Measurements from ENCODE around the gene MRPL38.
"Not testable (repeated sequence)": the region's sequence is repeated elsewhere in the genome, so short reads cannot be mapped to it uniquely, and the experiment has no call there.

Gene MRPL38

DNA sequence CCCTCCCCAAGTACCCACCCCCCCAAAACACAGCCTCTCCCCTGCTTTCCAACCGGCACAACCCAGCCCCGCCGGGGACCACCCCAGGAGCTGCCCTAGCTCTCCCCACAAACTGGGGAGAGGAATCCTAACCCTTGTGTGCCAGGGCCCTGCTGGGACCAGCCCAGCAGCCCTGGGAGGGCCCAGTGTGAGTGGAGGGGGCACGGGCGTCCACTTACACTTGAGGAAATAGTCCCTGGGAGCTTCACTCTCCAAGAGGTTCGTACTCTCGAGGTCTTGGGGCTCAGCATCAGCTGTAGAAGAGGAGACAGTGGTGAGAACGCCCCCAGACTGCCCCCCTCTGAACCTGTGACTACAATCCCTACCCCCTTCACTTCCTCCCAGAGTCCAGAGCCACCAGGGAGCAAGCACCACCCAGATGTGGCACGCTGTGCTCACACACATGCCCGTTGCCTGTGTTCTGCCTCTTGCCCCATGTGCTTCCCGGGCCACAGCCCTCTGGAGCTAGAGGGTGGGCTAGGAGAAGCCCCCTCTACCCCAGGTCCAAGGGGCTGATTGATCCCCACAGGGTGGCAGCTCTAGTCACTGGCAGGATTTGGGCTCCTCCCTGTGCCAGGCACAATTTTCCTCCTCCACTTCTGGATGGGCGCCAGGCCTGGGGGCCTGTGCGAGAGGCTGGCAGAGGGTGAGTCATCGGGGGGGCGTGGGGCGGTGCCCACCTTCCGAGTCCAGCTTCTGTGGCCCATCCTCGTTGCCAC is 29.3 kb downstream of the MRPL38 start:
- no peak for DNase-seq

DNA sequence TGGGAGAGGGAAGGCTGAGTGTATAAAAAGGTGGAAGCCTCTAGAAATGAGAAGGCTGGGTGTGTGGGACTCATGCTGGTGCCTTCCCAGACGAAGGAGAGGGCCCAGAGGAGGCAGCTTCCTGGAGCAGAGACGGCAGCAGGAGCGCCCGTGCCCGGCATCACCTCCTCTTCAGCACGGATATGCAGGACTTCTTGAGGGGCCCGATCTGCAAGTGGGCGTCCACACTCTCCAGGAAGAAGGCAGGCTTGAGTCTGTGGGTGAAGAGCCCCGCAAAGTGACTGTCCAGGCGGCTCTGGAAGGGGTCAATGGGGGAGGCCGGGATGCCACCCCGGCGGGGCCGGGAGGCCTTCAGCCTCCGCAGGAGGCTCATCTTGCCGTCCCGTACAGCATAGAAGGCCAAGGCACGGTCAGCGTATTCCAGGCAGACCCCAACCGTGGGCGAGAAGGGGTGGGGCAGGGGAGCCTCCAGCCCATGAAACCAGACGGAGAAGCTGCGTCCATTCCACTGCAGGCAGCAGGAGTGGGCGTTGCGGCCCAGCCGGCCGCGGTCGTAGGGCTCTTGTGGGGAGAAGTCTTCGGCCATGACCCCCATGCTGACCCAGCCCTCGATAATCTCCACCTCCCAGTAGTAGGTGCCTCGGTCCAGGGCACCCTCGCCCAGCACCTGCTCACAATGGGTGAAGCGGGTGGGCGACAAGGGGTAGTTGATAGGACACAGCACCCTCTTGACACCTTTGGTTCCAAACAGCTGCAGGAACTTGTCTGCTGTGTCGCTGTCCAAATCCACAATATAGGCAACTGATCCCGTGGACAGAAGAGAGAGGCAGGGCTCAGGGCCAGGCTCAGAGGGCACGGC is 30.1 kb downstream of the MRPL38 start:
- no peak for DNase-seq

GRCh38 chr17:75873587-75874322 is 30.9 kb downstream of the MRPL38 start:
- no peak for DNase-seq

DNA sequence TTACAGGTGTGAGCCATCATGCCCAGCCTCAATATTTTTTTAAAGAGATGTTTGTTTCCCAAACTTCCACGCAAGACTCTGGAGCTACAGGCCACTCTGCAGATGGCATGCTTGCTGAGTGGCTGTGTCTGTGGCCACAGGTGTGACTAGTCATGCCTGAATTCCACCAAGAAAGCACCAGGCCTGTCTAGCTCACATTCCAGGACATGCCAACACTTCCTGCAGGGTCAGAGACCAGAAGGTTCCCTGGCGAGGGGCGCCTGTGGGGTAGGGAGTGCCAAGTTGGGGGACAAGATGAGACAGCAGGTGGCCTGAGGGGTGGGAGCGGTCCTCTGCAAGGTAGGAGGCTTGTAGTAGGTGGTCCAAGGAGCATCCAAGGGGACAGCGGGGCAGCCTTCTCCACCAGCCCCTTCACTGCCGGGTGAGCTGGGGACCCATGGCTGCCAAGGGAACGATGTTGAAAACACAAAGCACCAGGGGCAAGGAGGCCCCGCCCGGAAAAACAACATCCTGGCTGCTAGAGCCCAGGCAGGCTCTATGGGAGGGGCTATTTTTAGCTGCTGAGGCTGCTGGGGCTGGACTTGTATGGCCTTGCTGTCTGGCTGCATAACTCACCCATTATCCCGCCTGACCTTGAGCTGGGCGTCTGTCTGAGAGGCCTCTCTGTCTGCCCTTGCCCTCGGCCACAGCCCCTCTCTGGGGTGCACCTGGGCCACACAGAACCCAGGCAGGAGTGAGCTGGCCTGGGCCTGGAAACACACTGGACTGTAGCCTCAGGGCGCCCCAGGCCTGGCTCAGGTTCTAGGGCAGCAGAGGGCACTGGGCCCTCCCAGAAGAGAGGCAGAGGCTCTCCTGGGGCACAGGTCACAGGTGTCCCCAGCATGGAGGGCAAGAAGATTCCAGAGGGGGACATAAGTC is 32.0 kb downstream of the MRPL38 start:
- DNase-seq, result no peak

GRCh38 chr17:75870228-75870627 is 34.5 kb downstream of the MRPL38 start:
- not testable (repeated sequence) for DNase-seq

DNA sequence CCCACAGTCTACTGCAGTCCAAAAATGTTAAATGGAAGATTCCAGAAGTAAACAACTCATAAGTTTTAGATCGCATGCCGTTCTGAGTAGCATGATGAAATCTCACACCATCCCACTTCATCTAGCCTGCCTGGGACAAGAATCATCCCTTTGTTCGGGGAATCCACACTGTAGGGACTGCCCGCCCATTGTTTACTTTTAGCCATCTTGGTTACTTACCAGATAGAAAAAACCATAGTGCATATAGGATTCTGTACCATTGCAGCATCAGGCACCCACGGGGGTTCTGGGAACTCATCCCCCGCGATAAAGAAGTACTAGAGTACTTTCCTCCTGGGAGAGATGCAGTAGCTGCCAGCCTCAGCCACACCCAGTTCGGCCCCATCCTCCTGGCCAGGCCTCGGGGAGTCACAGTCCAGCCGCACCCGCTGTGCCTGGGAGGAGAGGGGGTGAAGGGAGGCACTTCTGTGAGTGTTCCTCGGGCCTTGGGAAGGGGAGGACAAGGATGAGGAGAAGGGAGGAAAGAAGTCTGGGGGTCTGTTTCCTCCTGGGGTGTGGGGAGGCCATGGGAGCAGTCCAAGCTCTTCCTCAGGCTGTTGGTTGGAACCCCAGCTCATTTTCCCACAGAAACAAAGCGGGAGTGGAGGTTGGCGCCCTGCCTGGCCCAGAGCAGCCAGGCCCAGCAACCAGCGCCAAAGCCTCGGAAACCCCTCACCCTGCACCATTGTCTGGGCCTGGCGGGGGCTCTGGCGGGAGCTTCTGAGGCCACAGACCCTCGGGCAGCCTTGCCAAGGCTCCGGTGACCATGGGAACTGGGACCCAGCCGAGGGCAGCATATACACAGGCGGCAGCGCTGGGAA is 35.2 kb downstream of the MRPL38 start:
- DNase-seq, result no peak

DNA sequence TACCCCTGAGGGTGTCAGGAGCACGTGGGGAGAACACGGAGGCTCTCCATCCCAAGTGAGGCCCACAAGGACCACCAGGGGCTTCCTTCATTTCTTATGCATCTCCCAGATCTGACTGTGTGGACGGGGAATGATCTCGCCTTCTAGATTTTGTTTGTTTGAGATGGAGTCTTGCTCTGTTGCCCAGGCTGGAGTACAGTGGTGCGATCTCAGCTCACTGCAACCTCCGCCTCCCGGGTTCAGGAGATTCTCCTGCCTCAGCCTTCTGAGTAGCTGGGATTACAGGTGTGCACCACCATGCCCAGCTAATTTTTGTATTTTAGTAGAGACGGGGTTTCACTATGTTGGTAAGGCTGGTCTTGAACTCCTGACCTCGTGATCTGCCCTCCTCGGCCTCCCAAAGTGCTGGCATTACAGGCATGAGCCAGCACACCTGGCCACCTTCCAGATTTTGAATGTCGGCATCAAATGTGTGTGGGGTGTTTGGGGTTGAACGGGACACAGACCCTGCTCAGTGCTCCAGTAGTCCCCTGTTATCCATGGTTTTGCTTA is 35.9 kb downstream of the MRPL38 start:
- not testable (repeated sequence) for DNase-seq

DNA sequence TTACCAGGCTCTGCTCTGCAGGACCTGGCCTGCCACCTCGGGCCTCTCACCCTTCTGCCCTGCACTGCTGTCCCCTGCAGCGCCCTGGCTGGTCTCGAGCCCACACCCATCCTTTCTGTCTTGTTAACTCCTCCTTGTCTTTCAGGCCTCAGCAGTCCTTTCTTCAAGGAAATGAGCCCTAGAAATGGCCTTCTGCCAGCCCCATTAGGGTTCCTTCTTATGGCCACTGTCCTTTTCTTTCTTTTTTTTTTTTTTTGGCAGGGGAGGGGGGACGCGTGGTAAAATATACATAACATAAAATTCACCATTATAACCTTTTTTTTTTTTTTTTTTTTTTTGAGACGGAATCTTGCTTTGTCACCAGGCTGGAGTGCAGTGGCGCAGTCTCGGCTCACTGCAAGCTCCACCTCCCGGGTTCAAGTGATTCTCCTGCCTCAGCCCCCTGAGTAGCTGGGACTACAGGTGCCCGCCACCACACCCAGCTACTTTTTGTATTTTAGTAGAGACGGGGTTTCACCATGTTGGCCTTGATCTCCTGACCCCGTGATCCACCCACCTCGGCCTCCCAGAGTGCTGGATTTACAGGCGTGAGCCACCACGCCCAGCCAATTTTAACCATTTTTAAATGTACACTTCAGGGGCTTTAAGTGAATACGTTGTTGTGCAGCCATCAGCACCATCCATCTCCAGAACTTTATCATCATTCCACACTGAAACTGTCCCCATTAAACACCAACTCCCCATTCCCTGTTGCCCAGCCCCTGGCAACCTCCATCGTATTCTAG is 39.1 kb downstream of the MRPL38 start:
- not testable (repeated sequence) for DNase-seq

- not testable (repeated sequence) for DNase-seq
Observed at GRCh38 chr17:75864887-75865286, 39.8 kb downstream of the MRPL38 start.

DNA sequence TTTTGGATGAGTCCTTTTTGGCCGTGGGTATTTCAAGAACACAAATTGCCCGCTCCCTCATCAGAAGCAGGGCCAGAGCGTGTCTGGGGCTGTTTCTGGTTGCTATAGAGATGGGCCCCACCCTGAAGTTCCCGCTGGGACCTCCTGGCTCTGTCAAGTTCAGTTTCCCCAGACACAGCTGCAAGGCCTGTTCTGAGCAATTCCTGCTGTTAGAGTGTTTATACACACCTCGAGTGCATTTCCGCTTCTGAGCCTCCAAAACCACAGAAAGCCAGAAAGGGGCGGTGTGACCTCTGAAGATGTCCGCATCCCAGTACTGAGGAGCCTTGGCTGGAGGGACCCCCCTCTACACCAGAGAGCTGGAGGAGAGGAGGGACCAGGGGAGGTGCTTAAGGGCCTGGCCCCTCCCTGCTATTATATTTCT is 40.2 kb downstream of the MRPL38 start:
- DNase-seq, result peak; percentile 33

DNA sequence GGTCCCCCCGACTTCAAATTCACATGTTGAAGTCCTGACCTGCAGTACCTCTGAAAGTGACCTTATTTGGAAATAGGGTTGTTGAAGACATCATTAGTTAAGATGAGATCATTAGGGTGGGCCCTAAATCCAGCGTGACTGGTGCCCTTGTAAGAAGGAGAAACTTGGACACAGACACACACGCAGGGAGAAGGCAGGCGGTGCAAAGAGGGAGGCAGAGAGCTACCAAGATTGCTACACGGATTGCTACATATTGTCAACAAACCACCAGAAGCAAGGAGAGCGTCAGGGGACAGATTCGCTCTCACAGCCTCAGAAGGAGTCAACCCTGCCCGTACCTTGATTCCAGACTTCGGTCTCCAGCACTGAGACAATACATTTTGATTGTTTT is 42.8 kb downstream of the MRPL38 start:
- DNase-seq, result no peak

GRCh38 chr17:75859358-75859757 is 45.3 kb downstream of the MRPL38 start:
- DNase-seq, result not testable (repeated sequence)

GRCh38 chr17:75856062-75856756 is 48.5 kb downstream of the MRPL38 start:
- DNase-seq, result peak; percentile 30

- peak; percentile 99 for DNase-seq
Observed at GRCh38 chr17:75855310-75856061, 49.2 kb downstream of the MRPL38 start, which contains the start of gene WBP2. Gene WBP2, minus strand, starts transcription at chr17:75855335. Its CDS starts 38 bp downstream, at chr17:75855297.

- no peak for DNase-seq
Observed at GRCh38 chr17:75854881-75855309, 49.8 kb downstream of the MRPL38 start.

GRCh38 chr17:75854101-75854748 is 50.5 kb downstream of the MRPL38 start:
- DNase-seq, result peak; percentile 74

DNA sequence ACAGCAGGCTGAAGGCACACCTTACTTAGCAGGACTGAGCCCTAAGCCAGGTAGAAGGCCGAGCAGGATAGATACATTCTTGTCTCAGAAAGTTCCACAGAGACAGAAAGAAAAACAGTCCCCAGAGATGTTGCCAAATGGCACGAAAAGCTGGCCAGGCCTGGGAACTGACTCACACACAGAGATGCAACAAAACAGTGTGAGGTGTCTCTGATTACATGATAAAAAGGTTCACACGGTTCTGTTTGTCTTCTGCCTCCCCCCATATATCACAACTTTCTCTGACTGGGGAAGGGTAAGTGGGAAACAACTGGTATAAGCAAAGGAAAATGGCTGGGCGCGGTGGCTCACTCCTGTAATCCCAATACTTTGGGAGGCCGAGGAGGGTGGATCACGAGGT is 51.3 kb downstream of the MRPL38 start:
- peak; percentile 33 for DNase-seq

GRCh38 chr17:75851693-75851991 is 53.0 kb downstream of the MRPL38 start:
- not testable (repeated sequence) for DNase-seq

Measured in suppressor macrophage treated with lipopolysaccharide for 4 hours (primary cell).